HL-60 (cell line): ENCODE data around the gene TBCK.

Experiments
- POLR2AphosphoS5 ChIP-seq: IDR thresholded peaks from 2 replicates; pipeline ENCODE4 v1.6.1; 2012; ENCODE audit warnings: low read depth
- SPI1 ChIP-seq: IDR thresholded peaks from 2 replicates; pipeline ENCODE4 v1.6.1; 2012; ENCODE audit warnings: low read depth, mild to moderate bottlenecking, borderline replicate concordance
- TF ChIP-seq, protein P1 (sequence below): IDR thresholded peaks from one replicate; pipeline ENCODE4 v1.5.1; 2011; ENCODE audit warnings: low read length, control low read depth, inconsistent platforms; ENCODE audit not compliant: insufficient read depth
- TF ChIP-seq, protein P2 (sequence below): IDR thresholded peaks from 2 replicates; pipeline ENCODE4 v1.6.1; 2012; ENCODE audit warnings: low read depth; ENCODE audit not compliant: insufficient replicate concordance

GRCh38 chr4:106329041-106329618 is 13.1 kb upstream of the TBCK start:
- TF ChIP-seq, protein P1, sequence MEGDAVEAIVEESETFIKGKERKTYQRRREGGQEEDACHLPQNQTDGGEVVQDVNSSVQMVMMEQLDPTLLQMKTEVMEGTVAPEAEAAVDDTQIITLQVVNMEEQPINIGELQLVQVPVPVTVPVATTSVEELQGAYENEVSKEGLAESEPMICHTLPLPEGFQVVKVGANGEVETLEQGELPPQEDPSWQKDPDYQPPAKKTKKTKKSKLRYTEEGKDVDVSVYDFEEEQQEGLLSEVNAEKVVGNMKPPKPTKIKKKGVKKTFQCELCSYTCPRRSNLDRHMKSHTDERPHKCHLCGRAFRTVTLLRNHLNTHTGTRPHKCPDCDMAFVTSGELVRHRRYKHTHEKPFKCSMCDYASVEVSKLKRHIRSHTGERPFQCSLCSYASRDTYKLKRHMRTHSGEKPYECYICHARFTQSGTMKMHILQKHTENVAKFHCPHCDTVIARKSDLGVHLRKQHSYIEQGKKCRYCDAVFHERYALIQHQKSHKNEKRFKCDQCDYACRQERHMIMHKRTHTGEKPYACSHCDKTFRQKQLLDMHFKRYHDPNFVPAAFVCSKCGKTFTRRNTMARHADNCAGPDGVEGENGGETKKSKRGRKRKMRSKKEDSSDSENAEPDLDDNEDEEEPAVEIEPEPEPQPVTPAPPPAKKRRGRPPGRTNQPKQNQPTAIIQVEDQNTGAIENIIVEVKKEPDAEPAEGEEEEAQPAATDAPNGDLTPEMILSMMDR, result peak; percentile 56
- TF ChIP-seq POLR2AphosphoS5 (no peak), SPI1 (no peak)
- TF ChIP-seq, protein P2, sequence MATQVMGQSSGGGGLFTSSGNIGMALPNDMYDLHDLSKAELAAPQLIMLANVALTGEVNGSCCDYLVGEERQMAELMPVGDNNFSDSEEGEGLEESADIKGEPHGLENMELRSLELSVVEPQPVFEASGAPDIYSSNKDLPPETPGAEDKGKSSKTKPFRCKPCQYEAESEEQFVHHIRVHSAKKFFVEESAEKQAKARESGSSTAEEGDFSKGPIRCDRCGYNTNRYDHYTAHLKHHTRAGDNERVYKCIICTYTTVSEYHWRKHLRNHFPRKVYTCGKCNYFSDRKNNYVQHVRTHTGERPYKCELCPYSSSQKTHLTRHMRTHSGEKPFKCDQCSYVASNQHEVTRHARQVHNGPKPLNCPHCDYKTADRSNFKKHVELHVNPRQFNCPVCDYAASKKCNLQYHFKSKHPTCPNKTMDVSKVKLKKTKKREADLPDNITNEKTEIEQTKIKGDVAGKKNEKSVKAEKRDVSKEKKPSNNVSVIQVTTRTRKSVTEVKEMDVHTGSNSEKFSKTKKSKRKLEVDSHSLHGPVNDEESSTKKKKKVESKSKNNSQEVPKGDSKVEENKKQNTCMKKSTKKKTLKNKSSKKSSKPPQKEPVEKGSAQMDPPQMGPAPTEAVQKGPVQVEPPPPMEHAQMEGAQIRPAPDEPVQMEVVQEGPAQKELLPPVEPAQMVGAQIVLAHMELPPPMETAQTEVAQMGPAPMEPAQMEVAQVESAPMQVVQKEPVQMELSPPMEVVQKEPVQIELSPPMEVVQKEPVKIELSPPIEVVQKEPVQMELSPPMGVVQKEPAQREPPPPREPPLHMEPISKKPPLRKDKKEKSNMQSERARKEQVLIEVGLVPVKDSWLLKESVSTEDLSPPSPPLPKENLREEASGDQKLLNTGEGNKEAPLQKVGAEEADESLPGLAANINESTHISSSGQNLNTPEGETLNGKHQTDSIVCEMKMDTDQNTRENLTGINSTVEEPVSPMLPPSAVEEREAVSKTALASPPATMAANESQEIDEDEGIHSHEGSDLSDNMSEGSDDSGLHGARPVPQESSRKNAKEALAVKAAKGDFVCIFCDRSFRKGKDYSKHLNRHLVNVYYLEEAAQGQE, result no peak
